GM12878 (cell line): Measurements from ENCODE around the gene NTM. TPM values are rescaled to one million over a fixed set of nuclear protein-coding genes. Genes with fewer than 3 reads are reported as not detected.

Source experiments
- ATAC-seq: fragments of 200-7000 bp; cut with Tn5 transposase; 3 replicates; pipeline ENCODE4 v1.9.1; 2020; ENCODE audit warnings: mild to moderate bottlenecking, moderate library complexity
- BruUV-seq: library from RNA; stranded (reverse); fragments of 400-500 nt; replicated peaks from 2 replicates; lab custom pipeline; 2021; lab: Mats Ljungman, UMichigan
- CTCF ChIA-PET: fragments of 300-600 bp; sonication (Branson Sonifier 250); formaldehyde crosslinking; extraction: SDS; loops from one replicate; lab custom pipeline; 2021; ENCODE audit warnings: inconsistent platforms; lab: Yijun Ruan, JAX
- POLR2A ChIA-PET: fragments of 350-600 bp; formaldehyde crosslinking; extraction: SDS; loops from one replicate; lab custom pipeline; 2021; ENCODE audit warnings: inconsistent platforms; lab: Charles Lee
- RAD21 ChIA-PET: fragments of 300-600 bp; sonication (Branson Sonifier 250); formaldehyde crosslinking; loops from one replicate; lab custom pipeline; 2023; ENCODE audit warnings: antibody characterized with exemption; ENCODE audit not compliant: unreplicated experiment; lab: Charles Lee
- SMC1A ChIA-PET: fragments of 300-600 bp; sonication (Branson Sonifier 250); formaldehyde crosslinking; loops from one replicate; lab custom pipeline; 2023; ENCODE audit not compliant: unreplicated experiment, uncharacterized antibody; lab: Charles Lee
- DNase-seq: peaks from one replicate; pipeline ENCODE4 v3.0.0-alpha.2; 2011; ENCODE audit warnings: low read depth, low spot score
- FAIRE-seq: peaks from 3 replicates; lab custom pipeline; 2011; peaks lifted over from hg19 to GRCh38; lab: Jason Lieb, UNC
- H2AFZ ChIP-seq: 2 replicates; pipeline ENCODE4 v1.6.0; 2011; ENCODE audit warnings: low read depth, low read length, control low read depth; ENCODE audit not compliant: control insufficient read depth
- H3K27ac ChIP-seq: 2 replicates; pipeline ENCODE4 v1.5.1; 2011; ENCODE audit warnings: control low read depth; ENCODE audit not compliant: control insufficient read depth, insufficient read depth
- H3K27me3 ChIP-seq, 2 experiments: replicated peaks in 1 of 2; 2 replicates each; pipeline versions ENCODE4 v1.6.0 to v1.6.1; 2011; ENCODE audit warnings: low read length in 1 of 2; ENCODE audit not compliant: control insufficient read depth in 2 of 2, insufficient read depth in 2 of 2
- H3K36me3 ChIP-seq, 2 experiments: 2 replicates each; pipeline ENCODE4 v1.5.1; 2011; ENCODE audit warnings: low read length in 1 of 2; ENCODE audit not compliant: control insufficient read depth in 2 of 2, insufficient read depth in 2 of 2
- H3K4me1 ChIP-seq: 2 replicates; pipeline ENCODE4 v1.6.1; 2011; ENCODE audit warnings: mild to moderate bottlenecking, low read length, moderate library complexity, mixed read lengths; ENCODE audit not compliant: control insufficient read depth, insufficient read depth
- H3K4me2 ChIP-seq: 2 replicates; pipeline ENCODE4 v1.6.0; 2011; ENCODE audit warnings: control low read depth; ENCODE audit not compliant: control insufficient read depth, insufficient read depth
- H3K4me3 ChIP-seq: fragments of 200-600 bp; sonication (generic); 2 replicates; pipeline ENCODE4 v1.5.1; 2016
- H3K79me2 ChIP-seq: 2 replicates; pipeline ENCODE4 v1.6.0; 2011; ENCODE audit warnings: low read length; ENCODE audit not compliant: control insufficient read depth, insufficient read depth
- H3K9ac ChIP-seq: 2 replicates; pipeline ENCODE4 v1.8.0; 2011; ENCODE audit warnings: low read length, control low read depth, mixed read lengths; ENCODE audit not compliant: control insufficient read depth, insufficient read depth
- H3K9me3 ChIP-seq: replicated peaks from 3 replicates; pipeline ENCODE4 v1.5.1; 2011; ENCODE audit warnings: mild to moderate bottlenecking, low read length; ENCODE audit not compliant: control insufficient read depth, insufficient read depth
- H4K20me1 ChIP-seq: 2 replicates; pipeline ENCODE4 v1.6.0; 2011; ENCODE audit not compliant: control insufficient read depth, insufficient read depth
- EP300 ChIP-seq, 2 experiments: fragments of 150-350 bp in 1 of 2; IDR thresholded peaks; 2 replicates each; pipeline ENCODE4 v1.6.1; 2011 to 2012; ENCODE audit warnings: low read depth in 2 of 2, low read length in 2 of 2, borderline replicate concordance in 1 of 2, improper control_type of control experiment in 1 of 2, inconsistent platforms in 1 of 2; ENCODE audit not compliant: control insufficient read depth in 1 of 2
- MXI1 ChIP-seq: fragments of 150-350 bp; IDR thresholded peaks from 2 replicates; pipeline ENCODE4 v1.6.1; 2011; ENCODE audit warnings: low read depth, mild to moderate bottlenecking, inconsistent platforms, low read length, improper control_type of control experiment
- NR2C1 ChIP-seq: fragments of 450-650 bp; IDR thresholded peaks from 2 replicates; pipeline ENCODE4 v1.6.1; 2017; ENCODE audit warnings: antibody characterized with exemption, mild to moderate bottlenecking, moderate library complexity
- PML ChIP-seq: IDR thresholded peaks from 2 replicates; pipeline ENCODE4 v1.6.1; 2012; ENCODE audit warnings: low read length, inconsistent platforms
- RAD21 ChIP-seq: IDR thresholded peaks from 2 replicates; pipeline ENCODE4 v1.6.1; 2011; ENCODE audit warnings: mild to moderate bottlenecking, low read depth, low read length, moderate library complexity; ENCODE audit not compliant: insufficient read depth
- SMC3 ChIP-seq: IDR thresholded peaks from 2 replicates; pipeline ENCODE4 v1.6.1; 2011; ENCODE audit warnings: low read length, improper control_type of control experiment, borderline replicate concordance
- ZNF217 ChIP-seq: fragments of 450-650 bp; IDR thresholded peaks from 2 replicates; pipeline ENCODE4 v1.6.1; 2017; ENCODE audit warnings: antibody characterized with exemption, mild to moderate bottlenecking
- ZNF622 ChIP-seq: fragments of 450-650 bp; IDR thresholded peaks from 2 replicates; pipeline ENCODE4 v1.6.1; 2017; ENCODE audit warnings: mild to moderate bottlenecking, inconsistent platforms
- WGBS: methylation state at CpG from one replicate; pipeline ENCODE4 v1.1.6; 2016; ENCODE audit warnings: low lambda C conversion rate; ENCODE audit not compliant: insufficient replicate concordance, insufficient coverage; ENCODE audit errors: missing lambda C conversion rate; 5-methylcytosine and 5-hydroxymethylcytosine counted together
- in situ Hi-C: fragments of 300-500 bp; cut with MboI; formaldehyde crosslinking; loops from 9 replicates; pipeline ENCODE4 v1.14.3; 2018; ENCODE audit warnings: mixed read lengths
- intact Hi-C: fragments of 100-400 bp; cut with micrococcal nuclease; formaldehyde crosslinking; loops from one replicate; pipeline ENCODE4 v1.14.2; 2022; ENCODE audit not compliant: unreplicated experiment
- polyA plus RNA-seq, 11 experiments: library from polyadenylated mRNA; depleted of rRNA in 4 of 11; unstranded in 6 of 11; stranded (reverse) in 5 of 11; fragments of >200 nt; fragmentation: Nextera tagmentation in 4 of 11; fragmentation: Illumina TruSeq in 1 of 11; extraction: Ambion mirVana in 4 of 11; extraction: Trizol in 1 of 11; gene quantifications; 1 replicate in 1 of 11; 2 replicates in 10 of 11; pipeline versions ENCODE4 v1.2.1 to v1.2.3, GENCODE V29; 2011 to 2016; ENCODE audit warnings: inconsistent platforms in 2 of 11, missing spikeins in 2 of 11, low read depth in 1 of 11
- total RNA-seq, 4 experiments: library from RNA; depleted of rRNA in 3 of 4; stranded (reverse); fragments of >200 nt in 3 of 4; fragmentation: Illumina TruSeq in 1 of 4; extraction: Trizol in 1 of 4; gene quantifications; 2 replicates each; pipeline versions ENCODE4 v1.2.1 to v1.2.3, GENCODE V29; 2013 to 2021
- TF ChIP-seq, protein P1 (sequence below): fragments of 450-650 bp; IDR thresholded peaks from 2 replicates; pipeline ENCODE4 v1.6.1; 2014; ENCODE audit warnings: mild to moderate bottlenecking
- TF ChIP-seq, protein P2 (sequence below): fragments of 150-350 bp; IDR thresholded peaks from 2 replicates; pipeline ENCODE4 v1.6.1; 2016; ENCODE audit warnings: low read depth, low read length
- TF ChIP-seq, protein P3 (sequence below): IDR thresholded peaks from 2 replicates; pipeline ENCODE4 v1.6.1; 2011; ENCODE audit warnings: borderline replicate concordance, low read depth, mild to moderate bottlenecking, moderate library complexity, mixed read lengths, low read length; ENCODE audit not compliant: insufficient read depth; ENCODE audit errors: extremely low read length
- TF ChIP-seq, protein P4 (sequence below), 3 experiments: IDR thresholded peaks in 2 of 3; conservative IDR thresholded peaks in 1 of 3; 2 replicates each; pipeline ENCODE4 v1.5.1; 2011; ENCODE audit warnings: low read depth in 3 of 3, low read length in 3 of 3, mild to moderate bottlenecking in 3 of 3, control low read depth in 2 of 3, moderate library complexity in 2 of 3, inconsistent platforms in 1 of 3, mixed read lengths in 1 of 3; ENCODE audit not compliant: control insufficient read depth in 2 of 3, insufficient read depth in 1 of 3; ENCODE audit errors: extremely low read depth in 1 of 3

The NTM gene
- total and polyA plus RNA-seq, 10 of the 15 experiments (the other 5 are each of a cell fraction or from before 2014, with no cell fraction given), result not detected

DNA sequence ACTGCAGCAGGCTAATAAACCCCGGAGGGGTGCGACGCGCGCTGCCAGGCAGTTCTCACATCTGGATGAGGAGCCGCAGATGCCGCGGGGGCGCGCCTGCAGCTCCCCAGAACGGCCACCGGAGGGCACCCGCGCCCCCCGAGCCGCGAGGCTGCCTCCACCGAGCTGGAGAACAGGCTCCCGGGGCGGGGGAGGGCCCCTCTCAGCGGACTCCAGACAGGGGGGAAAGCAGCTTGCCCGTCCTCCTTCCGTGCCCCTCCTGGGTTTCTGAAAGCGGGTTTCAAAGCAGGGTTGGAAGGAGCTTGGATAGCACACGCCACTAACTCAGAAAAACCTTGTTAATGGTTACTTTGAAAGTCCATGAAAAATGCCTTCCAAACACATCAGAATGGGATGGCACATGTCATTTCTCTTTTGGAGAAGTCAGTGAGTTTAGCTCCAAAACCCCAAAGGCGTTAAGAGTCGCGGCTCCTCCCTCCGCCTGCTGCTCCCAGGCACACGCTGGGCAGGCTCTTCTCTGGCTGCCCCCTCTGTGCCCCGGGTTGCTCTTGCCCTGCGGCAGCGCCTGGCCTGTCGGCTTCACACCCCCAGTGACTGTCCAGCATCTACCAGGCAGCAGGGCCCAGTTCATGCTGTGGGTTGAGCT, 317.8 kb downstream of the NTM start:
- ChIA-PET RAD21 (interaction anchor here (0.7 to 1.1 kb wide), 2 partner anchors 14 to 624 kb away, joined by 3 to 4 read pairs; no protein-coding TSS in a partner anchor), POLR2A (no interaction called here), SMC1A (interaction anchor here (0.6 kb wide), 1 partner anchor 81 kb away, joined by 3 read pairs; no protein-coding TSS in a partner anchor), CTCF (interaction anchor here (0.6 to 3.0 kb wide), 12 partner anchors 11 to 1979 kb away, joined by 3 to 17 read pairs (median 4); no protein-coding TSS in a partner anchor)
- FAIRE-seq, result peak; percentile 70
- H3K79me2 ChIP-seq, result no peaks in the 10 kb centered on the region
- WGBS, result 11% methylated on average over 34 of the region's 34 CpGs
- H3K9me3 ChIP-seq, result no peaks in the 10 kb centered on the region
- H3K27ac ChIP-seq, result no peak overlapping the region
- no peak overlapping the region for H3K4me2 ChIP-seq
- no TSS peak for BruUV-seq
- no peaks in the 10 kb centered on the region; a peak in 2 of 4 replicates for H3K27me3 ChIP-seq
- H4K20me1 ChIP-seq, result no peaks in the 10 kb centered on the region
- in situ Hi-C loops (no loop called here), intact Hi-C loops (no loop called here)
- H2AFZ ChIP-seq, result no peak overlapping the region; the same call in 1 of the 2 replicates
- peak; percentile 98 for ATAC-seq
- no peak overlapping the region for H3K4me3 ChIP-seq
- no peaks in the 10 kb centered on the region for H3K36me3 ChIP-seq
- H3K9ac ChIP-seq, result no peak overlapping the region
- TF ChIP-seq RAD21 (peak; percentile 28; the same call in 1 of the 2 replicates), SMC3 (peak; percentile 12; the same call in 1 of the 2 replicates), PML (no peak), NR2C1 (no peak), ZNF217 (no peak), MXI1 (no peak), EP300 (IDR thresholded peaks at IDR 0.05; ENCODE audit: borderline replicate concordance in 1 of 2, control insufficient read depth in 1 of 2, low read depth in 2 of 2, low read length in 2 of 2) (no peak), ZNF622 (no peak)
- TF ChIP-seq, protein P1, sequence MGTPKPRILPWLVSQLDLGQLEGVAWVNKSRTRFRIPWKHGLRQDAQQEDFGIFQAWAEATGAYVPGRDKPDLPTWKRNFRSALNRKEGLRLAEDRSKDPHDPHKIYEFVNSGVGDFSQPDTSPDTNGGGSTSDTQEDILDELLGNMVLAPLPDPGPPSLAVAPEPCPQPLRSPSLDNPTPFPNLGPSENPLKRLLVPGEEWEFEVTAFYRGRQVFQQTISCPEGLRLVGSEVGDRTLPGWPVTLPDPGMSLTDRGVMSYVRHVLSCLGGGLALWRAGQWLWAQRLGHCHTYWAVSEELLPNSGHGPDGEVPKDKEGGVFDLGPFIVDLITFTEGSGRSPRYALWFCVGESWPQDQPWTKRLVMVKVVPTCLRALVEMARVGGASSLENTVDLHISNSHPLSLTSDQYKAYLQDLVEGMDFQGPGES, result no peak
- TF ChIP-seq, protein P2, sequence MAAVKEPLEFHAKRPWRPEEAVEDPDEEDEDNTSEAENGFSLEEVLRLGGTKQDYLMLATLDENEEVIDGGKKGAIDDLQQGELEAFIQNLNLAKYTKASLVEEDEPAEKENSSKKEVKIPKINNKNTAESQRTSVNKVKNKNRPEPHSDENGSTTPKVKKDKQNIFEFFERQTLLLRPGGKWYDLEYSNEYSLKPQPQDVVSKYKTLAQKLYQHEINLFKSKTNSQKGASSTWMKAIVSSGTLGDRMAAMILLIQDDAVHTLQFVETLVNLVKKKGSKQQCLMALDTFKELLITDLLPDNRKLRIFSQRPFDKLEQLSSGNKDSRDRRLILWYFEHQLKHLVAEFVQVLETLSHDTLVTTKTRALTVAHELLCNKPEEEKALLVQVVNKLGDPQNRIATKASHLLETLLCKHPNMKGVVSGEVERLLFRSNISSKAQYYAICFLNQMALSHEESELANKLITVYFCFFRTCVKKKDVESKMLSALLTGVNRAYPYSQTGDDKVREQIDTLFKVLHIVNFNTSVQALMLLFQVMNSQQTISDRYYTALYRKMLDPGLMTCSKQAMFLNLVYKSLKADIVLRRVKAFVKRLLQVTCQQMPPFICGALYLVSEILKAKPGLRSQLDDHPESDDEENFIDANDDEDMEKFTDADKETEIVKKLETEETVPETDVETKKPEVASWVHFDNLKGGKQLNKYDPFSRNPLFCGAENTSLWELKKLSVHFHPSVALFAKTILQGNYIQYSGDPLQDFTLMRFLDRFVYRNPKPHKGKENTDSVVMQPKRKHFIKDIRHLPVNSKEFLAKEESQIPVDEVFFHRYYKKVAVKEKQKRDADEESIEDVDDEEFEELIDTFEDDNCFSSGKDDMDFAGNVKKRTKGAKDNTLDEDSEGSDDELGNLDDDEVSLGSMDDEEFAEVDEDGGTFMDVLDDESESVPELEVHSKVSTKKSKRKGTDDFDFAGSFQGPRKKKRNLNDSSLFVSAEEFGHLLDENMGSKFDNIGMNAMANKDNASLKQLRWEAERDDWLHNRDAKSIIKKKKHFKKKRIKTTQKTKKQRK, result no peak
- TF ChIP-seq, protein P3, sequence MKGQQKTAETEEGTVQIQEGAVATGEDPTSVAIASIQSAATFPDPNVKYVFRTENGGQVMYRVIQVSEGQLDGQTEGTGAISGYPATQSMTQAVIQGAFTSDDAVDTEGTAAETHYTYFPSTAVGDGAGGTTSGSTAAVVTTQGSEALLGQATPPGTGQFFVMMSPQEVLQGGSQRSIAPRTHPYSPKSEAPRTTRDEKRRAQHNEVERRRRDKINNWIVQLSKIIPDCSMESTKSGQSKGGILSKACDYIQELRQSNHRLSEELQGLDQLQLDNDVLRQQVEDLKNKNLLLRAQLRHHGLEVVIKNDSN, result no peak
- TF ChIP-seq, protein P4, sequence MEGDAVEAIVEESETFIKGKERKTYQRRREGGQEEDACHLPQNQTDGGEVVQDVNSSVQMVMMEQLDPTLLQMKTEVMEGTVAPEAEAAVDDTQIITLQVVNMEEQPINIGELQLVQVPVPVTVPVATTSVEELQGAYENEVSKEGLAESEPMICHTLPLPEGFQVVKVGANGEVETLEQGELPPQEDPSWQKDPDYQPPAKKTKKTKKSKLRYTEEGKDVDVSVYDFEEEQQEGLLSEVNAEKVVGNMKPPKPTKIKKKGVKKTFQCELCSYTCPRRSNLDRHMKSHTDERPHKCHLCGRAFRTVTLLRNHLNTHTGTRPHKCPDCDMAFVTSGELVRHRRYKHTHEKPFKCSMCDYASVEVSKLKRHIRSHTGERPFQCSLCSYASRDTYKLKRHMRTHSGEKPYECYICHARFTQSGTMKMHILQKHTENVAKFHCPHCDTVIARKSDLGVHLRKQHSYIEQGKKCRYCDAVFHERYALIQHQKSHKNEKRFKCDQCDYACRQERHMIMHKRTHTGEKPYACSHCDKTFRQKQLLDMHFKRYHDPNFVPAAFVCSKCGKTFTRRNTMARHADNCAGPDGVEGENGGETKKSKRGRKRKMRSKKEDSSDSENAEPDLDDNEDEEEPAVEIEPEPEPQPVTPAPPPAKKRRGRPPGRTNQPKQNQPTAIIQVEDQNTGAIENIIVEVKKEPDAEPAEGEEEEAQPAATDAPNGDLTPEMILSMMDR (IDR thresholded peaks at IDR 0.05 in 2 of 3, conservative IDR thresholded peaks at IDR 0.05 in 1 of 3; ENCODE audit: control insufficient read depth in 2 of 3, extremely low read depth in 1 of 3, insufficient read depth in 1 of 3, low read depth in 3 of 3, low read length in 3 of 3), result peak; percentile 68 to 85 (median 72)
- DNase-seq, result no peak
- no peaks in the 10 kb centered on the region for H3K4me1 ChIP-seq
